ENCODE data around the gene TMEM50B. TPM values are rescaled to one million over a fixed set of nuclear protein-coding genes. Genes with fewer than 3 reads are reported as not detected.
A peak's percentile ranks its signal among the peaks of the same experiment; 100 is the strongest.

The TMEM50B gene
- total RNA-seq, 1 donor from 2014 or later = 42.5 TPM

- peaks cover 28% of the 10 kb centered on the region for H3K4me1 ChIP-seq
- intact Hi-C loops (cut with DNase I) = no loop called here
- peaks cover 4 to 54% of the 10 kb centered on the region in 2 donors for H3K36me3 ChIP-seq
- no peaks in the 10 kb centered on the region for H3K27me3 ChIP-seq
- no peak overlapping the region for H3K27ac ChIP-seq
- TF ChIP-seq POLR2A (IDR thresholded peaks at IDR 0.05) (no peak), POLR2AphosphoS5 (IDR thresholded peaks at IDR 0.05; ENCODE audit: insufficient read depth in 1 of 2, low read depth in 1 of 2) (no peak), CTCF (IDR thresholded peaks at IDR 0.05) (no peak)
- H3K9me3 ChIP-seq = no peaks in the 10 kb centered on the region
- no peak overlapping the region for H3K4me3 ChIP-seq
- no peak for DNase-seq (ENCODE audit: extremely low spot score in 2 of 2)
Measured at GRCh38 chr21:33421713-33422393, 57.9 kb downstream of the TMEM50B start.

- H3K4me3 ChIP-seq = no peak overlapping the region
- TF ChIP-seq POLR2A (IDR thresholded peaks at IDR 0.05) (no peak), CTCF (IDR thresholded peaks at IDR 0.05) (no peak), POLR2AphosphoS5 (IDR thresholded peaks at IDR 0.05; ENCODE audit: insufficient read depth in 1 of 2, low read depth in 1 of 2) (no peak)
- peak overlapping the region; percentile 37 for H3K27ac ChIP-seq
- H3K9me3 ChIP-seq = no peaks in the 10 kb centered on the region
- H3K27me3 ChIP-seq = no peaks in the 10 kb centered on the region
- H3K36me3 ChIP-seq = peaks cover 4 to 50% of the 10 kb centered on the region in 2 donors
- peaks cover 28% of the 10 kb centered on the region for H3K4me1 ChIP-seq
- intact Hi-C loops (cut with DNase I) = loop anchor here (2.0 kb wide), 1 partner anchor 17 kb away; the partner anchor contains the start of gene IFNGR2
- DNase-seq (ENCODE audit: extremely low spot score in 2 of 2) = no peak
Measured at GRCh38 chr21:33419538-33420123, 60.1 kb downstream of the TMEM50B start.

- no peak for TF ChIP-seq CTCF (IDR thresholded peaks at IDR 0.05)
- no peak for TF ChIP-seq POLR2A (IDR thresholded peaks at IDR 0.05)
- TF ChIP-seq POLR2AphosphoS5 (IDR thresholded peaks at IDR 0.05; ENCODE audit: insufficient read depth in 1 of 2, low read depth in 1 of 2) = no peak
- Histone ChIP-seq H3K4me3 (no peak overlapping the region), H3K27me3 (no peaks in the 10 kb centered on the region), H3K36me3 (peaks cover 4 to 46% of the 10 kb centered on the region in 2 donors), H3K4me1 (peaks cover 28% of the 10 kb centered on the region), H3K9me3 (no peaks in the 10 kb centered on the region), H3K27ac (peak overlapping the region; percentile 37)
- intact Hi-C loops (cut with DNase I) = loop anchor here (2.0 kb wide), 1 partner anchor 16 kb away; the partner anchor contains the start of gene IFNGR2
- no peak for DNase-seq (ENCODE audit: extremely low spot score in 2 of 2)
Measured at GRCh38 chr21:33418691-33419090, 61.1 kb downstream of the TMEM50B start.

- Histone ChIP-seq H3K27me3 (no peaks in the 10 kb centered on the region), H3K36me3 (peaks cover 0 to 32% of the 10 kb centered on the region in 2 donors), H3K27ac (no peak overlapping the region), H3K4me3 (no peak overlapping the region), H3K9me3 (no peaks in the 10 kb centered on the region), H3K4me1 (peaks cover 50% of the 10 kb centered on the region)
- no peak for DNase-seq (ENCODE audit: extremely low spot score in 2 of 2)
- intact Hi-C loops (cut with DNase I) = no loop called here
- TF ChIP-seq POLR2A (IDR thresholded peaks at IDR 0.05) (no peak), CTCF (IDR thresholded peaks at IDR 0.05) (no peak), POLR2AphosphoS5 (IDR thresholded peaks at IDR 0.05; ENCODE audit: insufficient read depth in 1 of 2, low read depth in 1 of 2) (no peak)
Measured at GRCh38 chr21:33414926-33415325, 64.8 kb downstream of the TMEM50B start.

GRCh38 chr21:33414068-33414467 is 65.7 kb downstream of the TMEM50B start:
- no peaks in the 10 kb centered on the region for H3K27me3 ChIP-seq
- H3K9me3 ChIP-seq = no peaks in the 10 kb centered on the region
- H3K36me3 ChIP-seq = peaks cover 0 to 32% of the 10 kb centered on the region in 2 donors
- DNase-seq (ENCODE audit: extremely low spot score in 2 of 2) = no peak
- peaks cover 48% of the 10 kb centered on the region for H3K4me1 ChIP-seq
- intact Hi-C loops (cut with DNase I) = no loop called here
- no peak for TF ChIP-seq POLR2AphosphoS5 (IDR thresholded peaks at IDR 0.05; ENCODE audit: insufficient read depth in 1 of 2, low read depth in 1 of 2)
- H3K27ac ChIP-seq = no peak overlapping the region
- H3K4me3 ChIP-seq = no peak overlapping the region

Measured in vagina (tissue), 2 donors.